ENCODE results near the gene KHDRBS2.

Gene KHDRBS2

GRCh38 chr6:62039605-62040004, 246.4 kb downstream of the KHDRBS2 start:
- H3K4me3 ChIP-seq (ENCODE audit: low read depth, low read length): no peak overlapping the region
- POLR2A ChIA-PET: no interaction called here
- DNase-seq (ENCODE audit: low read depth, low spot score): no peak
- CTCF ChIA-PET: no interaction called here
- no peak for TF ChIP-seq CTCF (IDR thresholded peaks at IDR 0.05; ENCODE audit: insufficient read depth, low read length, missing control alignments)

GRCh38 chr6:62037445-62037844, 248.6 kb downstream of the KHDRBS2 start:
- POLR2A ChIA-PET: no interaction called here
- TF ChIP-seq CTCF (IDR thresholded peaks at IDR 0.05; ENCODE audit: insufficient read depth, low read length, missing control alignments): no peak
- H3K4me3 ChIP-seq (ENCODE audit: low read depth, low read length): no peak overlapping the region
- DNase-seq (ENCODE audit: low read depth, low spot score): no peak
- CTCF ChIA-PET: no interaction called here

- no peak overlapping the region for H3K4me3 ChIP-seq (ENCODE audit: low read depth, low read length)
- no peak for DNase-seq (ENCODE audit: low read depth, low spot score)
- ChIA-PET CTCF (no interaction called here), POLR2A (no interaction called here)
- TF ChIP-seq CTCF (IDR thresholded peaks at IDR 0.05; ENCODE audit: insufficient read depth, low read length, missing control alignments): no peak
These were observed 250.1 kb downstream of the KHDRBS2 start for GRCh38 chr6:62035952-62036351.

GRCh38 chr6:62013719-62014118, 272.3 kb downstream of the KHDRBS2 start:
- H3K4me3 ChIP-seq (ENCODE audit: low read depth, low read length): no peak overlapping the region
- ChIA-PET CTCF (no interaction called here), POLR2A (no interaction called here)
- TF ChIP-seq CTCF (IDR thresholded peaks at IDR 0.05; ENCODE audit: insufficient read depth, low read length, missing control alignments): no peak
- DNase-seq (ENCODE audit: low read depth, low spot score): no peak

GRCh38 chr6:62009445-62009844, 276.6 kb downstream of the KHDRBS2 start:
- no peak overlapping the region for H3K4me3 ChIP-seq (ENCODE audit: low read depth, low read length)
- ChIA-PET POLR2A (no interaction called here), CTCF (no interaction called here)
- no peak for TF ChIP-seq CTCF (IDR thresholded peaks at IDR 0.05; ENCODE audit: insufficient read depth, low read length, missing control alignments)
- DNase-seq (ENCODE audit: low read depth, low spot score): no peak

GRCh38 chr6:61989616-61990015, 296.4 kb downstream of the KHDRBS2 start:
- no peak for TF ChIP-seq CTCF (IDR thresholded peaks at IDR 0.05; ENCODE audit: insufficient read depth, low read length, missing control alignments)
- ChIA-PET CTCF (no interaction called here), POLR2A (no interaction called here)
- H3K4me3 ChIP-seq (ENCODE audit: low read depth, low read length): no peak overlapping the region
- DNase-seq (ENCODE audit: low read depth, low spot score): no peak
